MCF 10A (cell line): ENCODE data around the gene GPR37L1. TPM values are rescaled to one million over a fixed set of nuclear protein-coding genes. Genes with fewer than 3 reads are reported as not detected.
"Not testable (repeated sequence)": the region's sequence is repeated elsewhere in the genome, so short reads cannot be mapped to it uniquely, and the experiment has no call there.

Experiments used
- BruUV-seq: library from RNA; stranded (reverse); fragments of 400-500 nt; replicated peaks from 2 replicates; lab custom pipeline; 2021; lab: Mats Ljungman, UMichigan
- CTCF ChIA-PET: fragments of 300-600 bp; sonication (Branson Sonifier 250); formaldehyde crosslinking; extraction: SDS; loops from one replicate; lab custom pipeline; 2021; ENCODE audit warnings: antibody characterized with exemption, inconsistent platforms; lab: Yijun Ruan, JAX
- POLR2A ChIA-PET: fragments of 300-600, 350-650 bp; sonication (Branson Sonifier 250); formaldehyde crosslinking; extraction: SDS; loops from one replicate; lab custom pipeline; 2020; ENCODE audit warnings: antibody characterized with exemption, inconsistent platforms; lab: Yijun Ruan, JAX
- DNase-seq: peaks from one replicate; pipeline ENCODE4 v3.0.0-alpha.2; 2018; ENCODE audit not compliant: unreplicated experiment
- H3K27ac Mint-ChIP-seq: one replicate; pipeline ENCODE4 v1.8.0; 2022; ENCODE audit warnings: mild to moderate bottlenecking, low read depth, mixed read lengths; ENCODE audit not compliant: unreplicated experiment
- H3K27me3 Mint-ChIP-seq: one replicate; pipeline ENCODE4 v1.8.0; 2022; ENCODE audit warnings: mixed read lengths; ENCODE audit not compliant: insufficient read depth, unreplicated experiment
- H3K36me3 Mint-ChIP-seq: one replicate; pipeline ENCODE4 v1.8.0; 2022; ENCODE audit warnings: mild to moderate bottlenecking, moderate library complexity, mixed read lengths; ENCODE audit not compliant: insufficient read depth, unreplicated experiment
- H3K4me1 Mint-ChIP-seq: one replicate; pipeline ENCODE4 v1.8.0; 2022; ENCODE audit warnings: mixed read lengths; ENCODE audit not compliant: insufficient read depth, unreplicated experiment
- H3K4me3 Mint-ChIP-seq: one replicate; pipeline ENCODE4 v1.8.0; 2022; ENCODE audit warnings: mild to moderate bottlenecking, moderate library complexity, mixed read lengths; ENCODE audit not compliant: unreplicated experiment
- H3K9me3 Mint-ChIP-seq: one replicate; pipeline ENCODE4 v1.8.0; 2022; ENCODE audit warnings: mixed read lengths; ENCODE audit not compliant: unreplicated experiment
- intact Hi-C: fragments of 100-400 bp; cut with micrococcal nuclease; formaldehyde crosslinking; loops from 2 replicates; pipeline ENCODE4 v1.14.1; 2022
- total RNA-seq: library from RNA; stranded (reverse); gene quantifications from 2 replicates; pipeline ENCODE4 v1.2.3, GENCODE V29; 2022
- TF ChIP-seq, protein P1 (sequence below): fragments of 200-600 bp; IDR thresholded peaks from one replicate; pipeline ENCODE4 v1.8.0; 2022; ENCODE audit warnings: antibody characterized with exemption, mild to moderate bottlenecking; ENCODE audit not compliant: unreplicated experiment

The GPR37L1 gene
- total RNA-seq, 1 experiment from 2014 or later, result not detected

DNA sequence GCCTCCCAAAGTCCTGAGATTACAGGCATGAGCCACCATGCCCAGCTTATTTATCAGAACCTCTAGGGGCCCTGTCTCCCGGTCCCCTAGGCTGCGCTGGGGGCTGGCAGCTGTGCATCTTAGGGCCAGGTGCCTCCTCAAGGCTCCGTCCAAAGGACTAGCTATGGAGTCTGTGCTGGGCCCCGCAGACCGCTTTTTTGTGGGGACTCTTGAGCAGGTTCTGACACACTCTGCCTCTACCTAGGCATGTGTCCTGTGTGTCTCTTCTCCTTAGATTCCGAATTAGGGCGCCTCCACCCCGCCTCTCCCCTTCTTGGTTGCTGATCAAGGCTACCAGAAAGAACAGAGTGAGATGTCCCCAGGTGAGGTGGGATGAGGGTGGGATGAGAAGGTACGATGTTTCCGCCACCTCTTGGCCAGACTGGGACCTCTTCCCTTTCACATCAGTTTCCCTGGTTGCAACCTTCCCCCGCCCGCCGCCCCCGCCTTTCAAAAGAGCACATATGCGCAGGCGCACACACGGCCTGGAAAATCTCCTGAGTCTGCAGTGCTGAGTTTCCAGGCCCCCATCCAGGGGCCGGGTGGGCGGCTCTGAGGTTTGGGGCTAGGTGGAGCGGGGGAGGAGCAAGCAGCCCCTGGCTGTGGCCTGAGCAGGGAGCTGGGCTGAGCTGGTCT, 42.7 kb downstream of the GPR37L1 start:
- Mint-ChIP-seq H3K4me3 (no peak overlapping the region), H3K27me3 (peaks cover 11% of the 10 kb centered on the region), H3K9me3 (no peaks in the 10 kb centered on the region), H3K36me3 (peaks cover 6% of the 10 kb centered on the region), H3K27ac (no peak overlapping the region), H3K4me1 (peaks cover 6% of the 10 kb centered on the region)
- TF ChIP-seq, protein P1, sequence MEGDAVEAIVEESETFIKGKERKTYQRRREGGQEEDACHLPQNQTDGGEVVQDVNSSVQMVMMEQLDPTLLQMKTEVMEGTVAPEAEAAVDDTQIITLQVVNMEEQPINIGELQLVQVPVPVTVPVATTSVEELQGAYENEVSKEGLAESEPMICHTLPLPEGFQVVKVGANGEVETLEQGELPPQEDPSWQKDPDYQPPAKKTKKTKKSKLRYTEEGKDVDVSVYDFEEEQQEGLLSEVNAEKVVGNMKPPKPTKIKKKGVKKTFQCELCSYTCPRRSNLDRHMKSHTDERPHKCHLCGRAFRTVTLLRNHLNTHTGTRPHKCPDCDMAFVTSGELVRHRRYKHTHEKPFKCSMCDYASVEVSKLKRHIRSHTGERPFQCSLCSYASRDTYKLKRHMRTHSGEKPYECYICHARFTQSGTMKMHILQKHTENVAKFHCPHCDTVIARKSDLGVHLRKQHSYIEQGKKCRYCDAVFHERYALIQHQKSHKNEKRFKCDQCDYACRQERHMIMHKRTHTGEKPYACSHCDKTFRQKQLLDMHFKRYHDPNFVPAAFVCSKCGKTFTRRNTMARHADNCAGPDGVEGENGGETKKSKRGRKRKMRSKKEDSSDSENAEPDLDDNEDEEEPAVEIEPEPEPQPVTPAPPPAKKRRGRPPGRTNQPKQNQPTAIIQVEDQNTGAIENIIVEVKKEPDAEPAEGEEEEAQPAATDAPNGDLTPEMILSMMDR, result no peak
- BruUV-seq, result no TSS peak
- intact Hi-C loops, result no loop called here
- DNase-seq, result no peak
- CTCF ChIA-PET, result interaction anchor here (0.6 to 4.5 kb wide), 6 partner anchors 21 to 937 kb away, joined by 3 to 18 read pairs (median 3); no protein-coding TSS in a partner anchor
- POLR2A ChIA-PET, result no interaction called here

DNA sequence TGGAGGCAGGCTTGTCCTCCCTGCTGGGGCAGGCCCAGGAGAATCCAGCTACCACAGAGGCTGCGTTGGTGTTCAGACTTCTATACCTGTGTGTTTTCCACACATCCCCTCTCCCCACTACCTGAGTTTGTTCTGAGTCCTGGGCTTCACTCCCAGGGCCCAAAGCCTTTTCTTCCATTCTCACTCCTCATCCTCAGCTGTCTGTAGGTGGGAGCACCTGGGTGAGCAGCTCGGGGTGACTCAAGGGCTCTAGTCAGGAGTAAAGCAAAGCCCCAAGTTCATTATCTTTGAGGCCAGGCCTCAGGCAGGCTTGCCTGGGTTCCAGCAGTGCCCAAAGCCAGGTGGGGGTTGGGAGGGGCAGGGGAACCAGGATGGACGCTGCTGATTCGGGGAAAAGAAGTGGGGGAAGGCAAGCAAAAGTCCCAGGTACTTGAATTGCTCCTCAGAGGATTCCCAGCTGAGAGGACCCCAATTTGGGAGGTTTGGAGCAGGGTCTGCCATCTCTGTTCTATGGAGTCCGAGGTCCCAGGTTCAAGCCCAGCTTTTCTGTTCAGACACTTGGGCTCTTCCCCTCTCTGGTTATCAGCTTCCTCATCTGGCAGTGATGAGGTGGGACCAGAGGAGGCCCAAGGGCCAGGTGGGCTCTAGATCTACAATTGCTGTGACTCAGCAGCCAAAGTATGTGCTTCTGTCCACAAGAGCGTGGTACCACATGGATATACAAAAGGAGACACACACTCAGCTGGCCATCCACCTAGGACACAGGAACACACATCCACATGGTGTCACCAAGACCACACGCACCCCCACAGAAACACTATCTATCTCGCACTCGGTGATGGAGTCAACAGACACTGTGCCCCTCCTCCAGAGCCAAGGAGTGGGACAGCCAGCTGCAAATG, 43.5 kb downstream of the GPR37L1 start:
- ChIA-PET POLR2A (interaction anchor here (1.1 kb wide), 1 partner anchor 12 kb away, joined by 3 read pairs; no protein-coding TSS in a partner anchor), CTCF (interaction anchor here (0.8 to 1.6 kb wide), 7 partner anchors 17 to 149 kb away, joined by 3 to 7 read pairs (median 3); no protein-coding TSS in a partner anchor)
- H3K4me1 Mint-ChIP-seq, result no peaks in the 10 kb centered on the region

DNA sequence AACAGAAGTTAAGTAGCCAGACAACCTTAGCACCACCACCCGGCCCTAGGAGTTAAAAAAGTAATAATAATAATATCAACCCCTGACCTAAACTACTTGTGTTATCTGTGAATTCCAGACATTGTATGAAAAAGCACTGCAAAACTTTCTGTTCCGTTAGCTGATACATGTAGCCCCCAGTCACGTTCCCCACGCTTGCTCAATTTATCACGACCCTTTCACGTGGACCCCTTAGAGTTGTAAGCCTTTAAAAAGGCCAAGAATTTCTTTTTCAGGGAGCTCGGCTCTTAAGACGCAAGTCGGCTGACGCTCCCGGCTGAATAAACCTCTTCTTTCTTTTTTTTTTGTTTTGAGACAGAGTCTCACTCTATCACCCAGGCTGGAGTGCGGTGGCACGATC, 44.3 kb downstream of the GPR37L1 start:
- H3K36me3 Mint-ChIP-seq, DNase-seq, BruUV-seq, H3K27ac Mint-ChIP-seq, H3K27me3 Mint-ChIP-seq, H3K9me3 Mint-ChIP-seq, H3K4me3 Mint-ChIP-seq, H3K4me1 Mint-ChIP-seq, intact Hi-C loops: not testable (repeated sequence)
- ChIA-PET CTCF (interaction anchor here (0.6 to 1.6 kb wide), 7 partner anchors 12 to 148 kb away, joined by 3 to 7 read pairs (median 3); no protein-coding TSS in a partner anchor), POLR2A (interaction anchor here (1.1 kb wide), 1 partner anchor 13 kb away, joined by 3 read pairs; no protein-coding TSS in a partner anchor)

More for the DNA sequence above, 43.5 kb downstream of the GPR37L1 start:
- no TSS peak for BruUV-seq
- no peak overlapping the region for H3K4me3 Mint-ChIP-seq
- H3K36me3 Mint-ChIP-seq, result no peaks in the 10 kb centered on the region
- intact Hi-C loops, result no loop called here
- H3K27ac Mint-ChIP-seq, result no peak overlapping the region
- DNase-seq, result no peak
- peaks cover 4% of the 10 kb centered on the region for H3K27me3 Mint-ChIP-seq
- no peaks in the 10 kb centered on the region for H3K9me3 Mint-ChIP-seq
- TF ChIP-seq, protein P1, result no peak

DNA sequence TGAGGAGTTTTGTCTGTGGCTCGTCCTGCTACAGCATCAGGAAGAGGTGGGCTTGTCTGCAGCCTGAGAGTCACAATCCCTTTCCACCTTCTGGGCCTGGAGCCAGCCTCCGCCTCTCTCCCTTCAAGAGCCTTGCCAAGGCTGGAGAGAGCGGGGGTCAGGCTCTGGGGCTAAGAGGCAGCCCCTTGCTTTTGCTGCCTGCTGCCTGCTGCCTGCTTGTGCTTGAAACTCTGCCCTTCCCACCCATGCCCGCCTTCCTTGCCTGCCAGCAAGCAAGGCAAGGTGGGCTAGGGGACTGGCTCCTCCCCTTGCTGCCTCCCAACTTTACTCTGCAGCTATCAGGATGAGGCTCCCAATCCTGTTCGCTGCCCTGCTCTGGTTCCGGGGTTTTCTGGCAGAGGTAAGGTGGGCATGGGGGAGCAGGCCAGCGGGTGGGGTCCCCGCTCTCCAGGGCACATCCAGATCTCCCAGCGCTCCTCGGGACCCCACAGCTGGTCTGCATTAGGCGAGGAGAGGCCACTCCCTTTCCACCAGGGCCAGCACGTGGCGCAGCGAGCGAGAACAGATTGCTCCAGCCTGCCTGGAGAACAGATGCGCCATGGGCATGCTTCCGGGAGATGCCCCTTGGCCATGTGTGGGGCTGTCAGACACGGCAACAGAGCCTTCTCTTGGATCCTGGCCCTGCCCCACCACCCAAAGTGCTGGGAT, 45.1 kb downstream of the GPR37L1 start:
- Mint-ChIP-seq H3K27ac (no peak overlapping the region), H3K4me3 (no peak overlapping the region)

More for the DNA sequence above, 45.1 kb downstream of the GPR37L1 start:
- Mint-ChIP-seq H3K27me3 (no peaks in the 10 kb centered on the region), H3K36me3 (no peaks in the 10 kb centered on the region), H3K4me1 (no peaks in the 10 kb centered on the region), H3K9me3 (no peaks in the 10 kb centered on the region)
- BruUV-seq, result no TSS peak
- intact Hi-C loops, result no loop called here
- TF ChIP-seq, protein P1, result no peak
- ChIA-PET POLR2A (no interaction called here), CTCF (interaction anchor here (0.6 to 1.6 kb wide), 4 partner anchors 15 to 31 kb away, joined by 3 to 7 read pairs (median 4); no protein-coding TSS in a partner anchor)
- DNase-seq, result no peak
